Breast epithelium (tissue), 4 donors: ENCODE measurements around the gene GNAI3. TPM values are rescaled to one million over a fixed set of nuclear protein-coding genes. Genes with fewer than 3 reads are reported as not detected.

ENCODE experiments used
- DNase-seq, 2 donors: peaks; one replicate each; pipeline ENCODE4 v3.0.0-alpha.2; 2019; ENCODE audit warnings: low spot score in 2 of 2
- H3K27ac ChIP-seq, 2 donors: fragments of 200-600 bp; sonication (generic) in 1 of 2; one replicate each; pipeline ENCODE4 v1.5.1; 2016 to 2019; ENCODE audit warnings: mild to moderate bottlenecking in 1 of 2
- H3K27me3 ChIP-seq, 2 donors: fragments of 200-600 bp; sonication (generic) in 1 of 2; one replicate each; pipeline versions ENCODE4 v1.5.1 to v1.6.0; 2017 to 2019; ENCODE audit warnings: control low read depth in 1 of 2, mild to moderate bottlenecking in 1 of 2
- H3K36me3 ChIP-seq: fragments of 200-600 bp; one replicate; pipeline ENCODE4 v1.5.1; 2019
- H3K4me1 ChIP-seq, 2 donors: fragments of 200-600 bp; sonication (generic); one replicate each; pipeline ENCODE4 v1.5.1; 2016 to 2019; ENCODE audit warnings: control low read depth in 1 of 2
- H3K4me3 ChIP-seq, 3 donors: fragments of 200-600 bp; sonication (generic); 1 replicate in 2 of 3; 2 replicates in 1 of 3; pipeline ENCODE4 v1.5.1; 2016 to 2019; ENCODE audit warnings: mild to moderate bottlenecking in 3 of 3, moderate library complexity in 2 of 3
- H3K9me3 ChIP-seq, 2 donors: fragments of 200-600 bp; sonication (generic) in 1 of 2; one replicate each; pipeline ENCODE4 v1.5.1; 2016 to 2019; ENCODE audit warnings: control low read depth in 1 of 2
- POLR2A ChIP-seq: fragments of 450-650 bp; IDR thresholded peaks from one replicate; pipeline ENCODE4 v1.6.1; 2016; ENCODE audit warnings: antibody characterized with exemption, mild to moderate bottlenecking, moderate library complexity
- POLR2AphosphoS5 ChIP-seq, 3 donors: sonication (generic); formaldehyde crosslinking; IDR thresholded peaks; one replicate each; pipeline ENCODE4 v1.6.1; 2017; ENCODE audit warnings: antibody characterized with exemption in 3 of 3
- intact Hi-C: fragments of 100-400 bp; cut with DNase I; formaldehyde crosslinking; loops from one replicate; pipeline ENCODE4 v1.15.1; 2023; ENCODE audit warnings: low total_unique reads
- total RNA-seq, 3 donors: library from RNA; depleted of rRNA; stranded (reverse); fragments of >200 nt; gene quantifications; one replicate each; pipeline ENCODE4 v1.1.0, GENCODE V29; 2016
- TF ChIP-seq, protein P1 (sequence below), 3 donors: fragments of 450-650 bp; IDR thresholded peaks; one replicate each; pipeline ENCODE4 v1.5.1; 2016 to 2017; ENCODE audit warnings: antibody characterized with exemption in 3 of 3, mild to moderate bottlenecking in 3 of 3, moderate library complexity in 3 of 3

GNAI3 gene
- total RNA-seq, 3 donors from 2014 or later, result 5.9 to 6.9 (median 6.2) TPM

DNA sequence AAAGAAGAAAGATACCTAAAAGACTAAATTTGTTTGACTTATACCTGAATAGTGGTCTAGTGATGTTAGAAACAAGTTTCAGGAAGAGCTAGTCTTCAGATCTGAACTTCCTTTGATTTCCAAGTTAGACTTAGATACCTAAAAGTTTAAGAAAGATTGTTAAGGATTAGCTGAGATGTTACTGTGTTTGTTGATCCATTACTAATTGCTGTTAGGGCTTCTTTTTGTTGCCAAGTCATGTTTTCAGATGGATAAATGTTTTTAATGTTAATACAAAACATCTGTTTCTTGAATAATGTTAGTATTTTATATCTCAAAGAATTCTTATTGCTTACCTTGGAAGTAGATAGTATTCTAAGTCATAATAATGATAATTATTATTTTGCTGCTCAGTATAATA lies 11.6 kb downstream of the GNAI3 start:
- Histone ChIP-seq H3K27ac (no peak overlapping the region), H3K4me1 (no peaks in the 10 kb centered on the region), H3K4me3 (no peak overlapping the region), H3K36me3 (no peaks in the 10 kb centered on the region), H3K9me3 (no peaks in the 10 kb centered on the region), H3K27me3 (no peaks in the 10 kb centered on the region)
- DNase-seq, result no peak
- intact Hi-C loops, result no loop called here
- TF ChIP-seq, protein P1, sequence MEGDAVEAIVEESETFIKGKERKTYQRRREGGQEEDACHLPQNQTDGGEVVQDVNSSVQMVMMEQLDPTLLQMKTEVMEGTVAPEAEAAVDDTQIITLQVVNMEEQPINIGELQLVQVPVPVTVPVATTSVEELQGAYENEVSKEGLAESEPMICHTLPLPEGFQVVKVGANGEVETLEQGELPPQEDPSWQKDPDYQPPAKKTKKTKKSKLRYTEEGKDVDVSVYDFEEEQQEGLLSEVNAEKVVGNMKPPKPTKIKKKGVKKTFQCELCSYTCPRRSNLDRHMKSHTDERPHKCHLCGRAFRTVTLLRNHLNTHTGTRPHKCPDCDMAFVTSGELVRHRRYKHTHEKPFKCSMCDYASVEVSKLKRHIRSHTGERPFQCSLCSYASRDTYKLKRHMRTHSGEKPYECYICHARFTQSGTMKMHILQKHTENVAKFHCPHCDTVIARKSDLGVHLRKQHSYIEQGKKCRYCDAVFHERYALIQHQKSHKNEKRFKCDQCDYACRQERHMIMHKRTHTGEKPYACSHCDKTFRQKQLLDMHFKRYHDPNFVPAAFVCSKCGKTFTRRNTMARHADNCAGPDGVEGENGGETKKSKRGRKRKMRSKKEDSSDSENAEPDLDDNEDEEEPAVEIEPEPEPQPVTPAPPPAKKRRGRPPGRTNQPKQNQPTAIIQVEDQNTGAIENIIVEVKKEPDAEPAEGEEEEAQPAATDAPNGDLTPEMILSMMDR (IDR thresholded peaks at IDR 0.05), result no peak
- no peak for TF ChIP-seq POLR2A
- no peak for TF ChIP-seq POLR2AphosphoS5 (IDR thresholded peaks at IDR 0.05)

DNA sequence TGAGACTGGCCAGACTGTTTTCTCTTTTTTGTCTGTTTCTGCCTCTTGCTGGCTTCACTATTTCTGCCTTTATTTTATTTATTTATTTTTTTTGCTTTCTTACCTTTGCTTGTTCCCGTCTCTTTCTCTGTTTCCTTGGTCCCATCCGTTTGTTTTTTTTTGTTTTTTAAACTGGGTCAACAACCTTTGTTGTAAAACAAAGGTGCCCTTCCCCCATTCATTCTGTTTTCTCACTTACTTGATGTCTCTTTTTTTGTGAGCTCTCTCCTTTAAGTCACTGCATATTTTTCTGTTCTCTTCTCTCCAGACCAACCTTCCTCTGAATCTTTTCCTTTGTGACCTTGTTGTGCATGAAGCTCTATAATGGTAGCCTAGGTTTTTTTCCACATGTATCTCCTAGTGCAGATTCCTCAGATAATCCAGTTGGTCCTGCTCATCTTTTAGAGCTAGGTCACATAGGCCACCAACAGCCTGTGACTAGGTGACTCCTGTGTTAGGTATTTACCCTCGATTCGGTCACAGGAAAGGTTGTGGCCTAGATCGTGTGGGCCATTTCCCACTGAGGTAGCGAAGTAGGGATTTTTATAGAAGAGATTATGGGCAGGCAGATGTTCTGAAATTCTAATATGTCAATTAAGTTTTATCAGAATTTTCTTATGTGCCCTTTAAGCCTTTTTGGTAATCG lies 15.9 kb downstream of the GNAI3 start:
- no peak for DNase-seq

GRCh38 chr1:109565241-109565640 lies 16.8 kb downstream of the GNAI3 start:
- no peak for TF ChIP-seq POLR2AphosphoS5 (IDR thresholded peaks at IDR 0.05)
- TF ChIP-seq, protein P1 (IDR thresholded peaks at IDR 0.05), result no peak
- TF ChIP-seq POLR2A, result no peak
- intact Hi-C loops, result no loop called here
- H3K36me3 ChIP-seq, result no peaks in the 10 kb centered on the region
- no peaks in the 10 kb centered on the region for H3K9me3 ChIP-seq
- DNase-seq, result no peak
- H3K27me3 ChIP-seq, result no peaks in the 10 kb centered on the region
- H3K4me3 ChIP-seq, result no peak overlapping the region
- H3K4me1 ChIP-seq, result peaks cover 0 to 1% of the 10 kb centered on the region in 2 donors
- H3K27ac ChIP-seq, result no peak overlapping the region

More for the DNA sequence above, 15.9 kb downstream of the GNAI3 start:
- TF ChIP-seq POLR2AphosphoS5 (IDR thresholded peaks at IDR 0.05) (no peak), POLR2A (no peak)
- TF ChIP-seq, protein P1 (IDR thresholded peaks at IDR 0.05), result no peak
- Histone ChIP-seq H3K4me1 (no peaks in the 10 kb centered on the region), H3K27ac (no peak overlapping the region), H3K9me3 (no peaks in the 10 kb centered on the region), H3K36me3 (no peaks in the 10 kb centered on the region), H3K4me3 (no peak overlapping the region), H3K27me3 (no peaks in the 10 kb centered on the region)
- intact Hi-C loops, result no loop called here

DNA sequence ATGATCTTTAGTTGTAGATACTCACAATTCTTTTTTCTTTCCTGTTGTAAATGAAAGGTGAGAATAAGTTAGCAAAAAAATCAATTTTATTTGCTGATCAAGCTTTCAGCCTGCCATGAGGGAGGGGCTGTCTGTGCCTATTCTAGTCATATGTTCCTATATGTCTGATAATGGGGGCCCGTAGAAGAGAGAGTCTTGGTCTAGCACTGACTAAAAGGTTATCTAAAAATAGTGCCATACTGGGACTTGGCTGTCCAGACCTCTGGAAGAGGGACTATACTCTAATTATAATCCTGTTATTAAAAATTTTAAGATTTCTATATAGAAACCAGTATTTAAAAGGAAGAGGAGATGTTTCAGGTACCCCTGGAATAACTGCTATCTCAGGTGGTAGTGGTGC lies 18.6 kb downstream of the GNAI3 start:
- H3K27ac ChIP-seq, result no peak overlapping the region
- no peaks in the 10 kb centered on the region for H3K36me3 ChIP-seq
- TF ChIP-seq POLR2AphosphoS5 (IDR thresholded peaks at IDR 0.05) (no peak), POLR2A (no peak)
- TF ChIP-seq, protein P1 (IDR thresholded peaks at IDR 0.05), result no peak
- H3K4me1 ChIP-seq, result peaks cover 0 to 5% of the 10 kb centered on the region in 2 donors
- no peaks in the 10 kb centered on the region for H3K9me3 ChIP-seq
- DNase-seq, result no peak
- H3K4me3 ChIP-seq, result no peak overlapping the region
- H3K27me3 ChIP-seq, result no peaks in the 10 kb centered on the region
- intact Hi-C loops, result no loop called here

DNA sequence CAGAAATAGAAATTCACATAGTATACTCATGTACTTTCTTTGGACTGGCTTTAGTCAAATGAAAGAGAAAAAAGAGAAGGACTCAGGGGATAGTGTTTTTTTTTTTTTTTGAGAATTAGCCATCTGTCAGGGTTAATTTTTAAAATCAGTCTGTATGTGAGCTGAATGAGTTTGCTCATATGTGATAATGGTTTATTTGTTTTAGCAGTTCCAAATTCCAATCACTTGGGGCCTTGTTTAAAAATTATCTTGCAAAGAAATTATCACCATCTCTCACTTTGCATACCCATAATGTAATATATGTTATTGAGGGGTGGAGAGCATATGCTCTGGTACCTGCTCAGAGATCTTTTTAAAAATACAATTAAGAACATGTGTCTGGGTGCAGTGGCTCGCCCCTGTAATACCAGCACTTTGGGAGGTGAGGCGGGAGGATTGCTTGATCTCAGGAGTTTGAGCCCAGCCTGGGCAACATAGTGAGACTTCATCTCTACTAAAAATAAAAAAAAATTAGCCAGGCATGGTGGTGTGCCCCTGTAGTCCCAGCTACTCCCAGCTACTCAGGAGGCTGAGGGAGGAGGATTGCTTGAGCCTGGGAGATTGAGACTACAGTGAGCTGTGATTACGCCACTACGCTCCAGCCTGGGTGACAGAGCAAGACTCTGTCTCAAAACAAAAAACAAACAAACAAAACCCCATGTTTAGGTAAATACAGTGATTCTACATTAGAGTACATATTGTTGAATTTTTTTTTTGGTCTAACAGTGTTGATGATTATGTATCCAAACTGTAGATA lies 19.7 kb downstream of the GNAI3 start:
- no peak for TF ChIP-seq POLR2AphosphoS5 (IDR thresholded peaks at IDR 0.05)
- TF ChIP-seq, protein P1 (IDR thresholded peaks at IDR 0.05), result no peak
- no peak for TF ChIP-seq POLR2A
- no peaks in the 10 kb centered on the region for H3K27me3 ChIP-seq
- no peak overlapping the region for H3K27ac ChIP-seq
- intact Hi-C loops, result no loop called here
- no peak overlapping the region for H3K4me3 ChIP-seq
- no peaks in the 10 kb centered on the region for H3K9me3 ChIP-seq
- no peaks in the 10 kb centered on the region for H3K36me3 ChIP-seq
- no peak for DNase-seq
- peaks cover 0 to 5% of the 10 kb centered on the region in 2 donors for H3K4me1 ChIP-seq
